GM21723 (cell line): ENCODE measurements around the gene DENND4C.
"Not testable (repeated sequence)": the region's sequence is repeated elsewhere in the genome, so short reads cannot be mapped to it uniquely, and the experiment has no call there.

ENCODE experiments used
- ATAC-seq: cut with Tn5 transposase; IDR thresholded peaks from one replicate; pipeline ENCODE4 v1.9.1; 2021; ENCODE audit warnings: mild to moderate bottlenecking, moderate library complexity; ENCODE audit not compliant: unreplicated experiment

The DENND4C gene

DNA sequence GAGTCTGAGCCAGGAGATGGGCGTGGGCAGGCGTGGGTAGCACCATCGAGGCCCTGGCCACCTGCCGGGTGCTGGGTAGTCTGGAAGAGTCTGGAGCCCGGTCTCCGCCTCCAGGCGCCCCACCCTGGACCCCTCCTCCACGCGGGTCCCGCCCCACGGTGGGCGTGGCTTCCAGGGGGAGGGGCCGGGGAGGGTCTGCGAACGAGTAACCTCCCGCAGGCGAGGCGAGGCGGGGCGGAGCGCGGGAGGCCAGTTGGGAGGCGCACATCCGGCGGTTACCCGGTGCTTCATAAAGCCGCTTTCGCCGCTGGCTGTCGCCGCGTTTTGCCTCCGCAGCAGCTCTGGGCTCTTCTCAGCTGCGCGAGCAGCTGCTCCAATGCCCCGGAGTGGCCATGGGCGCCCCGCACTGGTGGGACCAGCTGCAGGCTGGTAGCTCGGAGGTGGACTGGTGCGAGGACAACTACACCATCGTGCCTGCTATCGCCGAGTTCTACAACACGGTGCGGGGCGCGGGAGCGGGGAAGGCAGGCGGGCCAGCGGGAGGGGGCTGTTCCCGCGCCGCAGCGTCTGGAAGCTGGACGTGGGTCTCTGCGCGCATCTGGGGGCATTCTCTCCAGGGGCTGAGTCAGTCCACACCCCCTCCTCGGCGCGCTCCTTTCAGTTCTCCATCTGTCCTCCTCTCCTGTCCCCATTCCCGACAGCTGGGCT is 178.4 kb downstream of the DENND4C start, which contains the start of gene ACER2:
ACER2 (plus strand) TSS at position 317 of the 708 bp plus-strand sequence; CDS start at position 393, 76 bp downstream.
- peak; percentile 91 for ATAC-seq

GRCh38 chr9:19409401-19410194 is 179.1 kb downstream of the DENND4C start:
- peak; percentile 22 for ATAC-seq

DNA sequence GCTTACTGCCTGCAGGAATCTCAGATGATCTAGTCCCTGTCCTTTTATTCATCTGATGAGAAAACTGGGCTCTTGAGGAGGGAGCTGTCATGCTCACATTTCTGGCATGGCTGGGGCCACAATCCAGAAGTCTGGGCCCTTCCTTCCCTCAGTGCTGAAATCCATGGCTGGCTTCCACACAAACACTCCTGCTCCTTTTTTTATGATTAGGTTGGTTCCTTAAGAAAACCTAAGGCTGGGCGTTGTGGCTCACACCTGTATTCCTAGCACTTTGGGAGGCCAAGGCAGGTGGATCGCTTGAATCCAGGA is 179.7 kb downstream of the DENND4C start:
- ATAC-seq = no peak

- ATAC-seq = no peak
Observed at GRCh38 chr9:19410594-19410993, 180.1 kb downstream of the DENND4C start.

DNA sequence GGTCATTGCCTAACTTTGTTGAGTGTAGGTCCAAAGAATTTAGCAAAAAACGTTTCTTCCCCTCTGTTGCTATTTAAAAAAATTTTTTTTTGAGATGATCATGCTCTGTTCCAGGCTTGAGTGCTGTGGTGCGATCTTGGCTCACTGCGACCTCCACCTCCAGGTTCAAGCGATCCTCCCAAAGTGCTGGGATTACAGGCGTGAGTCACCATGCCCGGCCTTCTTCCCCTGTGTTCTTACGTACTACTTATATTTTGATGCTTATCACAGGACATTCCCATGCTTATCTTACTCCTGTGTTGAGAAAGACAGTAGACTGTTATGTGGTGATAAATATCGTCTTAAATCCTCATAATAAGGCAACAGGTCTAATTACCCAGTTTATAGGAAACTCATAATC is 180.8 kb downstream of the DENND4C start:
- no peak for ATAC-seq

DNA sequence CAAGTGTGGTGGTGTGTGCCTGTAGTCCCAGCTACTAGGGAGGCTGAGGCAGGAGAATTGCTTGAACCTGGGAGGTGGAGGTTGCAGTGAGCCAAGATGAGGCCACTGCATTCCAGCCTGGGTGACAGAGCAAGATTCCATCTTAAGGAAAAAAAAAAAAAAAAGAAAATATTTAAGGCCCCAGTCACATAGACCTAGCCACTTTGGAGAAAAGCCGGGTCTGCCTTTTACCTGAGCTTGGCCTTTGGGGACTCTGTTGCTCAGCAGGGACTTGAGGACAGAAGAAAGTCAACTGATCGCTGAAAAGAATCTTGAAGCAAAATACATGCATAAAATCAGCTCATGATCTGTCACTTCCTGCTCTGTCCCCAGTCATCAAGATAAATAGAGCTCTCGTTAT is 183.0 kb downstream of the DENND4C start:
- ATAC-seq = not testable (repeated sequence)

GRCh38 chr9:19416143-19416542 is 185.7 kb downstream of the DENND4C start:
- no peak for ATAC-seq

DNA sequence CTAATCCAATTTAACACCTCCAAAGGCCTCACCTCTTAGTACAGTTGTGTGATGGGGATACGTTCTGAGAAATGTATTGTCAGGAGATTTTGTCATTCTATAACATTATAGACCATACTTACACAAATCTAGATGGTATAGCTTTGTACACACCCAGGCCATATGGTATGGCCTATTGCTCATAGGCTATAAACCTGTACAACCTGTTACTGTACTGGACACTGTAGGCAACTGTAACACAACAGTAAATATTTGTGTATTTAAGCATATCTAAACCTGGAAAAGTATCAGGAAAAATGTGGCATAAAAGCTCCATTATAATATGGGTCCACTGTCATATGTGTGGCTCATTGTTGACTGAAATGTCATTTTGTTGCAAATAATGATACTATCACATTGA is 190.4 kb downstream of the DENND4C start:
- no peak for ATAC-seq
